HL-60 (cell line): ENCODE data around the gene NUDT12.

Experiments
- DNase-seq, 2 experiments: peaks; one replicate each; pipeline ENCODE4 v3.0.0-alpha.2; 2010 to 2020; ENCODE audit warnings: low read depth in 1 of 2, low spot score in 1 of 2
- H3K27ac ChIP-seq: fragments of 250-450 bp; sonication (Bioruptor Pico); replicated peaks from 2 replicates; pipeline ENCODE4 v1.5.1; 2020; ENCODE audit warnings: mild to moderate bottlenecking, moderate library complexity
- H3K27me3 ChIP-seq: fragments of 250-450 bp; sonication (Bioruptor Pico); 2 replicates; pipeline ENCODE4 v1.5.1; 2021; ENCODE audit warnings: mild to moderate bottlenecking, moderate library complexity; ENCODE audit not compliant: insufficient read depth, poor library complexity, severe bottlenecking
- H3K4me3 ChIP-seq: replicated peaks from 2 replicates; pipeline ENCODE4 v1.5.1; 2011; ENCODE audit warnings: mild to moderate bottlenecking, control low read depth, low read length; ENCODE audit not compliant: insufficient read depth
- GABPA ChIP-seq: IDR thresholded peaks from 2 replicates; pipeline ENCODE4 v1.6.1; 2012; ENCODE audit warnings: low read depth
- POLR2AphosphoS5 ChIP-seq: IDR thresholded peaks from 2 replicates; pipeline ENCODE4 v1.6.1; 2012; ENCODE audit warnings: low read depth
- SPI1 ChIP-seq: IDR thresholded peaks from 2 replicates; pipeline ENCODE4 v1.6.1; 2012; ENCODE audit warnings: low read depth, mild to moderate bottlenecking, borderline replicate concordance
- TF ChIP-seq, protein P1 (sequence below): IDR thresholded peaks from 2 replicates; pipeline ENCODE4 v1.6.1; 2012; ENCODE audit warnings: low read depth; ENCODE audit not compliant: insufficient replicate concordance
- TF ChIP-seq, protein P2 (sequence below): IDR thresholded peaks from one replicate; pipeline ENCODE4 v1.5.1; 2011; ENCODE audit warnings: low read length, control low read depth, inconsistent platforms; ENCODE audit not compliant: insufficient read depth

NUDT12 gene

DNA sequence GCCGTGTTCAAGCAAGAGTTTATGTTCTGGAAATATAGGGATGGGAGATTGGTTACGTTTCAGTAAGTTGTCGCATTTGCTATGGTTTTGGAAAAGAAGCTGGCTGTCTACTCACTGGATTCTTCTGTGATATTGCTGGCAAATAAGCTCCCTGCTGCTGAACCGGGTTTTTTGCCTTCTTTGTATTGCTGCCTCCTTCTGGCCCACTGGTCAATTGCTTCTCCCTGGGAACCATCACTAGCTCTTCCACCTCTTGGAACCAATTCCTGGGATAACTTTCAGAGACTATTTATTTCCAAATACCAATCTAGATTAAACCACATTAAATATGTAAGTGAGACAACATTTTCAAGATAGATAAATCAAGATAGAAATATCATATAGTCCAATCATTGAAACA is 43.0 kb downstream of the NUDT12 start:
- no peak for DNase-seq
- Histone ChIP-seq H3K27me3 (no peaks in the 10 kb centered on the region), H3K4me3 (no peak overlapping the region), H3K27ac (no peak overlapping the region)
- TF ChIP-seq SPI1 (no peak), GABPA (no peak), POLR2AphosphoS5 (no peak)
- TF ChIP-seq, protein P1, sequence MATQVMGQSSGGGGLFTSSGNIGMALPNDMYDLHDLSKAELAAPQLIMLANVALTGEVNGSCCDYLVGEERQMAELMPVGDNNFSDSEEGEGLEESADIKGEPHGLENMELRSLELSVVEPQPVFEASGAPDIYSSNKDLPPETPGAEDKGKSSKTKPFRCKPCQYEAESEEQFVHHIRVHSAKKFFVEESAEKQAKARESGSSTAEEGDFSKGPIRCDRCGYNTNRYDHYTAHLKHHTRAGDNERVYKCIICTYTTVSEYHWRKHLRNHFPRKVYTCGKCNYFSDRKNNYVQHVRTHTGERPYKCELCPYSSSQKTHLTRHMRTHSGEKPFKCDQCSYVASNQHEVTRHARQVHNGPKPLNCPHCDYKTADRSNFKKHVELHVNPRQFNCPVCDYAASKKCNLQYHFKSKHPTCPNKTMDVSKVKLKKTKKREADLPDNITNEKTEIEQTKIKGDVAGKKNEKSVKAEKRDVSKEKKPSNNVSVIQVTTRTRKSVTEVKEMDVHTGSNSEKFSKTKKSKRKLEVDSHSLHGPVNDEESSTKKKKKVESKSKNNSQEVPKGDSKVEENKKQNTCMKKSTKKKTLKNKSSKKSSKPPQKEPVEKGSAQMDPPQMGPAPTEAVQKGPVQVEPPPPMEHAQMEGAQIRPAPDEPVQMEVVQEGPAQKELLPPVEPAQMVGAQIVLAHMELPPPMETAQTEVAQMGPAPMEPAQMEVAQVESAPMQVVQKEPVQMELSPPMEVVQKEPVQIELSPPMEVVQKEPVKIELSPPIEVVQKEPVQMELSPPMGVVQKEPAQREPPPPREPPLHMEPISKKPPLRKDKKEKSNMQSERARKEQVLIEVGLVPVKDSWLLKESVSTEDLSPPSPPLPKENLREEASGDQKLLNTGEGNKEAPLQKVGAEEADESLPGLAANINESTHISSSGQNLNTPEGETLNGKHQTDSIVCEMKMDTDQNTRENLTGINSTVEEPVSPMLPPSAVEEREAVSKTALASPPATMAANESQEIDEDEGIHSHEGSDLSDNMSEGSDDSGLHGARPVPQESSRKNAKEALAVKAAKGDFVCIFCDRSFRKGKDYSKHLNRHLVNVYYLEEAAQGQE, result no peak
- TF ChIP-seq, protein P2, sequence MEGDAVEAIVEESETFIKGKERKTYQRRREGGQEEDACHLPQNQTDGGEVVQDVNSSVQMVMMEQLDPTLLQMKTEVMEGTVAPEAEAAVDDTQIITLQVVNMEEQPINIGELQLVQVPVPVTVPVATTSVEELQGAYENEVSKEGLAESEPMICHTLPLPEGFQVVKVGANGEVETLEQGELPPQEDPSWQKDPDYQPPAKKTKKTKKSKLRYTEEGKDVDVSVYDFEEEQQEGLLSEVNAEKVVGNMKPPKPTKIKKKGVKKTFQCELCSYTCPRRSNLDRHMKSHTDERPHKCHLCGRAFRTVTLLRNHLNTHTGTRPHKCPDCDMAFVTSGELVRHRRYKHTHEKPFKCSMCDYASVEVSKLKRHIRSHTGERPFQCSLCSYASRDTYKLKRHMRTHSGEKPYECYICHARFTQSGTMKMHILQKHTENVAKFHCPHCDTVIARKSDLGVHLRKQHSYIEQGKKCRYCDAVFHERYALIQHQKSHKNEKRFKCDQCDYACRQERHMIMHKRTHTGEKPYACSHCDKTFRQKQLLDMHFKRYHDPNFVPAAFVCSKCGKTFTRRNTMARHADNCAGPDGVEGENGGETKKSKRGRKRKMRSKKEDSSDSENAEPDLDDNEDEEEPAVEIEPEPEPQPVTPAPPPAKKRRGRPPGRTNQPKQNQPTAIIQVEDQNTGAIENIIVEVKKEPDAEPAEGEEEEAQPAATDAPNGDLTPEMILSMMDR, result no peak

DNA sequence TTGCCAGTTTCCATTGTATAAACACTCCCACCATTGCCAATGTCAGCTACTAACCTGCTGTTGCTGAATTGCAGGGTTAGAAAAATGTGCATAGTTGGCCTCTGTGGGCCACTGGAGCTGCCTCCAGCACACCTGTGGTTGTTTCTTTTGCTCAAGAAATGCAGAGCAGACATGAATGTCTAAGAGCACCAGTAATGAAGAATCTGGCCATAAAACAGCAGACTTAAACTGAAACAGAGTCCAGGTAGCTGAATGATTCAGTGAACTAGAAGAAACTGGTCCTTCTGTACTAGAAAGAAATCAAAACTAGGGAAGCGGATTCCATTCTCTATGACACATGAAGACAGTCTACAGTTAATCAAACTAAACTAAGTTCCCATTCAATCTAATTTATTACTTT is 48.2 kb downstream of the NUDT12 start:
- TF ChIP-seq POLR2AphosphoS5, result no peak

DNA sequence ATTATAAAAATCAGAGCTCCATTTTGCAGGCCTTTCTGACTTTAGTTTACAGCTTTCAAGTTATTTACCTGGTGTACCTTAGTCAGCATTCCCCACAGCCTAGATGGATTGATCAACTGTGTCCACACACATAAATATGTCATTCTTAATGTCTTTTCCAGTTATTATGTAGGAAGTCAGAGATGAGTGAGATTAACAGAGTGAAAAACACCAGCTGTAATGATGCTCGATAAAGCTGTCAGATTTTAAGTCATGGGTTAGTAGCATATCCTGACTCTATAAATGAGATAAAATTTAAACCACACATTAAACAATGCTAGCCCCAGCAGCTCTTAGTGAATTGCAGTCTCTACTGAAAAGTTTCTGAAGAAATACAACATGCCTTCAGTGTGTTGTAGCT is 48.9 kb downstream of the NUDT12 start:
- no peak for DNase-seq
- H3K4me3 ChIP-seq, result no peak overlapping the region
- TF ChIP-seq, protein P1, result no peak
- TF ChIP-seq GABPA, result no peak

More for the DNA sequence above, 48.2 kb downstream of the NUDT12 start:
- no peaks in the 10 kb centered on the region for H3K27me3 ChIP-seq
- H3K4me3 ChIP-seq, result no peak overlapping the region
- H3K27ac ChIP-seq, result no peak overlapping the region
- no peak for DNase-seq

DNA sequence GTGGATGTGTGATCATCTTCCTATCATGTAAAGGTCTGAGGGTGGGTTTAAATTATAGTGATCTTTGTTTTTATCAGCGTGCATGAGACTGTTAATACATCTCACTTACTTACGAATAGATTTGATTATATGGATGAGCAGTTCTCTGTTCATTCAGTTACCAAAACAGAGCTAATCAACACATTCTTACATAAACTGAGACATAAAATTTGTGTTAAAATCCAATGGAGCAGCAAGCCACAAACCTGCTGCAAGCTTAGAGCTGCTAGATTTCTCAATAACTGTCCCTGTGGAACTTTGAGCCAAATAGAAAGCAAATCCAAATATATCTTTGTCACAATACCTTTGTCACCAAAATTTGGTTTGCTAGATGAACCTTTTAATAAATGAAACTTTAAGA is 50.1 kb downstream of the NUDT12 start:
- DNase-seq, result no peak
- Histone ChIP-seq H3K4me3 (no peak overlapping the region), H3K27me3 (no peaks in the 10 kb centered on the region), H3K27ac (no peak overlapping the region)
- TF ChIP-seq SPI1 (no peak), GABPA (no peak)
- TF ChIP-seq, protein P1, result no peak
- TF ChIP-seq, protein P2, result no peak

More for the DNA sequence above, 48.9 kb downstream of the NUDT12 start:
- H3K27me3 ChIP-seq, result no peaks in the 10 kb centered on the region
- no peak overlapping the region for H3K27ac ChIP-seq
